HepG2 (cell line): ENCODE data around the gene MRPL58. TPM values are rescaled to one million over a fixed set of nuclear protein-coding genes. Genes with fewer than 3 reads are reported as not detected.

Source experiments
- ARHGAP35 ChIP-seq: sonication (generic); formaldehyde crosslinking; IDR thresholded peaks from 2 replicates; pipeline ENCODE4 v1.9.0; 2022; ENCODE audit warnings: mild to moderate bottlenecking, inconsistent platforms, moderate library complexity, missing genetic modification reagents, borderline replicate concordance
- CC2D1A ChIP-seq: sonication (generic); formaldehyde crosslinking; IDR thresholded peaks from 2 replicates; pipeline ENCODE4 v1.8.1; 2023; ENCODE audit warnings: mild to moderate bottlenecking, missing genetic modification reagents
- CHCHD3 ChIP-seq: sonication (generic); formaldehyde crosslinking; IDR thresholded peaks from 2 replicates; pipeline ENCODE4 v1.8.0; 2022; ENCODE audit warnings: mild to moderate bottlenecking, missing genetic modification reagents, moderate library complexity
- EP300 ChIP-seq, 3 experiments: sonication (generic) in 1 of 3; formaldehyde crosslinking in 1 of 3; IDR thresholded peaks; 2 replicates each; pipeline versions ENCODE4 v1.5.1 to v1.6.1; 2011 to 2020; ENCODE audit warnings: low read depth in 2 of 3, low read length in 2 of 3, borderline replicate concordance in 1 of 3, improper control_type of control experiment in 1 of 3, mild to moderate bottlenecking in 1 of 3, missing genetic modification reagents in 1 of 3, moderate library complexity in 1 of 3
- KLF6 ChIP-seq: IDR thresholded peaks from 2 replicates; pipeline ENCODE4 v1.8.0; 2016; ENCODE audit warnings: missing biosample characterization, missing genetic modification reagents
- MAFG ChIP-seq: sonication (generic); formaldehyde crosslinking; IDR thresholded peaks from 2 replicates; pipeline ENCODE4 v1.5.1; 2020; ENCODE audit warnings: mild to moderate bottlenecking, missing genetic modification reagents
- MEIS2 ChIP-seq: sonication (generic); formaldehyde crosslinking; IDR thresholded peaks from 2 replicates; pipeline ENCODE4 v1.9.0; 2021; ENCODE audit warnings: mild to moderate bottlenecking, missing genetic modification reagents
- PAF1 ChIP-seq: IDR thresholded peaks from 2 replicates; pipeline ENCODE4 v1.6.1; 2016; ENCODE audit warnings: missing genetic modification reagents, missing compliant biosample characterization
- SALL2 ChIP-seq: sonication (generic); formaldehyde crosslinking; IDR thresholded peaks from 2 replicates; pipeline ENCODE4 v1.8.1; 2023; ENCODE audit warnings: mild to moderate bottlenecking, missing genetic modification reagents, inconsistent platforms
- SNAPC2 ChIP-seq: sonication (generic); formaldehyde crosslinking; IDR thresholded peaks from 2 replicates; pipeline ENCODE4 v1.8.1; 2022; ENCODE audit warnings: mild to moderate bottlenecking, missing genetic modification reagents
- XBP1 ChIP-seq: sonication (generic); formaldehyde crosslinking; IDR thresholded peaks from 2 replicates; pipeline ENCODE4 v1.5.0; 2020; ENCODE audit warnings: missing genetic modification reagents
- XRCC5 ChIP-seq: fragments of 200-400 bp; formaldehyde crosslinking; optimal IDR thresholded peaks from 2 replicates; pipeline ENCODE3; 2017; ENCODE audit warnings: mild to moderate bottlenecking, low read length
- polyA plus RNA-seq, 8 experiments: library from polyadenylated mRNA; depleted of rRNA in 3 of 8; stranded (reverse) in 7 of 8; unstranded in 1 of 8; fragments of >200 nt; fragmentation: Illumina TruSeq in 4 of 8; extraction: Trizol in 4 of 8; gene quantifications; 2 replicates each; pipeline versions ENCODE4 v1.2.1 to v1.2.3, GENCODE V29; 2011 to 2016; ENCODE audit warnings: low read depth in 4 of 8, missing spikeins in 1 of 8, mixed read lengths in 1 of 8; ENCODE audit not compliant: insufficient read depth in 1 of 8
- total RNA-seq, 5 experiments: library from RNA; depleted of rRNA; stranded (reverse); fragments of >200 nt; fragmentation: Illumina TruSeq; extraction: Trizol; gene quantifications; 2 replicates each; pipeline ENCODE4 v1.2.3, GENCODE V29; 2016; ENCODE audit warnings: low read depth in 1 of 5
- TF ChIP-seq, protein P1 (sequence below), 2 experiments: sonication (generic) in 1 of 2; formaldehyde crosslinking in 1 of 2; IDR thresholded peaks; 2 replicates each; pipeline versions ENCODE4 v1.4.0 to v1.6.1; 2016 to 2020; ENCODE audit warnings: borderline replicate concordance in 1 of 2, low read depth in 1 of 2, mild to moderate bottlenecking in 1 of 2, missing genetic modification reagents in 1 of 2
- TF ChIP-seq, protein P2 (sequence below): sonication (generic); formaldehyde crosslinking; IDR thresholded peaks from 2 replicates; pipeline ENCODE4 v1.4.0; 2020; ENCODE audit warnings: mild to moderate bottlenecking, missing genetic modification reagents
- TF ChIP-seq, protein P3 (sequence below): sonication (generic); formaldehyde crosslinking; IDR thresholded peaks from 2 replicates; pipeline ENCODE4 v1.4.0; 2020; ENCODE audit warnings: mild to moderate bottlenecking, missing genetic modification reagents
- TF ChIP-seq, protein P4 (sequence below): sonication (generic); formaldehyde crosslinking; IDR thresholded peaks from 2 replicates; pipeline ENCODE4 v1.5.0; 2020; ENCODE audit warnings: missing genetic modification reagents, mild to moderate bottlenecking, borderline replicate concordance
- TF ChIP-seq, protein P5 (sequence below): IDR thresholded peaks from 2 replicates; pipeline ENCODE4 v1.6.1; 2016; ENCODE audit warnings: missing genetic modification reagents, missing compliant biosample characterization
- TF ChIP-seq, protein P6 (sequence below): sonication (generic); formaldehyde crosslinking; IDR thresholded peaks from 2 replicates; pipeline ENCODE4 v1.9.0; 2021; ENCODE audit warnings: missing genetic modification reagents, borderline replicate concordance

Gene MRPL58
- total and polyA plus RNA-seq, 2 of the 13 experiments (the other 11 are each of a cell fraction or from before 2014, with no cell fraction given) = 44.9 to 68.9 TPM

DNA sequence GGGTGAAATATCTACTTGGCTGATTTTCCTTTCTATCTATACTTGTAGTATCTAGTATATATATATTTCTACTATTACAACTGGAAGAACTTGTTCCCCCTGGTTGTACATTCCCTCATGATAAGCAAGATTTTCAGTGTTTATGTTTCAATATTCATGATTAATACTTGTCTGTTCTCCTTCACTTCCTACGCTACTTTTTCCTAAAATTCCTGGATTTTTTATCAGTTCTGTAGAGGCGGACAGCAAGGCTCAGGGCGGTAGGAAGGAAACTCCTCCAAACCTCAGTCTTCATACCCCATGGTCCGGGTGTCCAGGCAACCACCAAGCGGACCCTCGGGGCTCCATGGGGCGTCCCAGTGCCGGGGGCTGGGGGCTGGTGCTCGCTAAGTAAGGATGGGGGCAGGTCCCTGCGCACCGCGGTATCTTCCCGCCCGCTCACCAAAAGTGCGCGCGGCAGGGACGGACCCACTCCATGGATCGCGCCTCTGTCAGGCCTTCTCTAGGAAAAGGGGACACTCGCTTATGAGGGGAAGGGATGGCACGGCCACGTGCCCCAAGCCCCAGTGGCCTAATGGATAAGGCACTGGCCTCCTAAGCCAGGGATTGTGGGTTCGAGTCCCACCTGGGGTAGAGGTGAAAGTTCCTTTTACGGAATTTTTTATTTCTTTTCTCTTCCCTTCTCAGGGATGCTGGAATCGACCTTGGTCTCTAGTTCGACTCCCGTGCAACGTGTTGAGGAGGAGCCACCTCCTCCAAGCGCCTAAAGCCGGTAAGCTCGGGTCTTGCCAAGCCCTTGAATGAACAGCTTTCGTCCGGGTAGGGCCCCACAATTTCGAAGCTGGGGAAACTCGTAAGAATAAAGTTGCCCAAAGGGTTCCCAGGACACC, 21.1 kb downstream of the MRPL58 start (continued):
- TF ChIP-seq XRCC5 (peak; percentile 81), KLF6 (peak; percentile 78; the same call in 1 of the 2 replicates), SALL2 (CRISPR knock-in tag) (peak; percentile 59; the same call in 1 of the 2 replicates), MAFG (CRISPR knock-in tag) (no peak), PAF1 (CRISPR knock-in tag) (no peak), CC2D1A (CRISPR knock-in tag) (no peak), SNAPC2 (no peak), CHCHD3 (no peak), MEIS2 (CRISPR knock-in tag) (peak; percentile 86), ARHGAP35 (peak; percentile 96), XBP1 (CRISPR knock-in tag) (no peak), EP300 (IDR thresholded peaks at IDR 0.05; ENCODE audit: low read depth in 2 of 2, low read length in 2 of 2) (no peak), EP300 (CRISPR knock-in tag; IDR thresholded peaks at IDR 0.05; ENCODE audit: borderline replicate concordance) (peak; percentile 36; the same call in 1 of the 2 replicates)
- TF ChIP-seq, protein P1, sequence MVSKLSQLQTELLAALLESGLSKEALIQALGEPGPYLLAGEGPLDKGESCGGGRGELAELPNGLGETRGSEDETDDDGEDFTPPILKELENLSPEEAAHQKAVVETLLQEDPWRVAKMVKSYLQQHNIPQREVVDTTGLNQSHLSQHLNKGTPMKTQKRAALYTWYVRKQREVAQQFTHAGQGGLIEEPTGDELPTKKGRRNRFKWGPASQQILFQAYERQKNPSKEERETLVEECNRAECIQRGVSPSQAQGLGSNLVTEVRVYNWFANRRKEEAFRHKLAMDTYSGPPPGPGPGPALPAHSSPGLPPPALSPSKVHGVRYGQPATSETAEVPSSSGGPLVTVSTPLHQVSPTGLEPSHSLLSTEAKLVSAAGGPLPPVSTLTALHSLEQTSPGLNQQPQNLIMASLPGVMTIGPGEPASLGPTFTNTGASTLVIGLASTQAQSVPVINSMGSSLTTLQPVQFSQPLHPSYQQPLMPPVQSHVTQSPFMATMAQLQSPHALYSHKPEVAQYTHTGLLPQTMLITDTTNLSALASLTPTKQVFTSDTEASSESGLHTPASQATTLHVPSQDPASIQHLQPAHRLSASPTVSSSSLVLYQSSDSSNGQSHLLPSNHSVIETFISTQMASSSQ (IDR thresholded peaks at IDR 0.05; ENCODE audit: low read depth) = no peak
- TF ChIP-seq, protein P1 (CRISPR knock-in tag; IDR thresholded peaks at IDR 0.05; ENCODE audit: borderline replicate concordance) = peak; percentile 61; the same call in 1 of the 2 replicates
- TF ChIP-seq, protein P2, sequence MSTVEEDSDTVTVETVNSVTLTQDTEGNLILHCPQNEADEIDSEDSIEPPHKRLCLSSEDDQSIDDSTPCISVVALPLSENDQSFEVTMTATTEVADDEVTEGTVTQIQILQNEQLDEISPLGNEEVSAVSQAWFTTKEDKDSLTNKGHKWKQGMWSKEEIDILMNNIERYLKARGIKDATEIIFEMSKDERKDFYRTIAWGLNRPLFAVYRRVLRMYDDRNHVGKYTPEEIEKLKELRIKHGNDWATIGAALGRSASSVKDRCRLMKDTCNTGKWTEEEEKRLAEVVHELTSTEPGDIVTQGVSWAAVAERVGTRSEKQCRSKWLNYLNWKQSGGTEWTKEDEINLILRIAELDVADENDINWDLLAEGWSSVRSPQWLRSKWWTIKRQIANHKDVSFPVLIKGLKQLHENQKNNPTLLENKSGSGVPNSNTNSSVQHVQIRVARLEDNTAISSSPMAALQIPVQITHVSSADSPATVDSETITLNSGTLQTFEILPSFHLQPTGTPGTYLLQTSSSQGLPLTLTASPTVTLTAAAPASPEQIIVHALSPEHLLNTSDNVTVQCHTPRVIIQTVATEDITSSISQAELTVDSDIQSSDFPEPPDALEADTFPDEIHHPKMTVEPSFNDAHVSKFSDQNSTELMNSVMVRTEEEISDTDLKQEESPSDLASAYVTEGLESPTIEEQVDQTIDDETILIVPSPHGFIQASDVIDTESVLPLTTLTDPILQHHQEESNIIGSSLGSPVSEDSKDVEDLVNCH (CRISPR knock-in tag) = peak; percentile 67; the same call in 1 of the 2 replicates
- TF ChIP-seq, protein P3, sequence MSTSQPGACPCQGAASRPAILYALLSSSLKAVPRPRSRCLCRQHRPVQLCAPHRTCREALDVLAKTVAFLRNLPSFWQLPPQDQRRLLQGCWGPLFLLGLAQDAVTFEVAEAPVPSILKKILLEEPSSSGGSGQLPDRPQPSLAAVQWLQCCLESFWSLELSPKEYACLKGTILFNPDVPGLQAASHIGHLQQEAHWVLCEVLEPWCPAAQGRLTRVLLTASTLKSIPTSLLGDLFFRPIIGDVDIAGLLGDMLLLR = 0 out of 2 replicates have a peak, but pooled peaks have one; percentile 46
- TF ChIP-seq, protein P4, sequence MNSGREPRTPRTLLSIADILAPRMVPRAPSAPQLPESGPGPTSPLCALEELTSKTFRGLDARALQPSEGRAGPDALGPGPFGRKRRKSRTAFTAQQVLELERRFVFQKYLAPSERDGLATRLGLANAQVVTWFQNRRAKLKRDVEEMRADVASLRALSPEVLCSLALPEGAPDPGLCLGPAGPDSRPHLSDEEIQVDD (CRISPR knock-in tag) = peak; percentile 63; the same call in 1 of the 2 replicates
- TF ChIP-seq, protein P5, sequence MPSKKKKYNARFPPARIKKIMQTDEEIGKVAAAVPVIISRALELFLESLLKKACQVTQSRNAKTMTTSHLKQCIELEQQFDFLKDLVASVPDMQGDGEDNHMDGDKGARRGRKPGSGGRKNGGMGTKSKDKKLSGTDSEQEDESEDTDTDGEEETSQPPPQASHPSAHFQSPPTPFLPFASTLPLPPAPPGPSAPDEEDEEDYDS = peak; percentile 91
- TF ChIP-seq, protein P6, sequence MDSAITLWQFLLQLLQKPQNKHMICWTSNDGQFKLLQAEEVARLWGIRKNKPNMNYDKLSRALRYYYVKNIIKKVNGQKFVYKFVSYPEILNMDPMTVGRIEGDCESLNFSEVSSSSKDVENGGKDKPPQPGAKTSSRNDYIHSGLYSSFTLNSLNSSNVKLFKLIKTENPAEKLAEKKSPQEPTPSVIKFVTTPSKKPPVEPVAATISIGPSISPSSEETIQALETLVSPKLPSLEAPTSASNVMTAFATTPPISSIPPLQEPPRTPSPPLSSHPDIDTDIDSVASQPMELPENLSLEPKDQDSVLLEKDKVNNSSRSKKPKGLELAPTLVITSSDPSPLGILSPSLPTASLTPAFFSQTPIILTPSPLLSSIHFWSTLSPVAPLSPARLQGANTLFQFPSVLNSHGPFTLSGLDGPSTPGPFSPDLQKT (CRISPR knock-in tag) = no peak
